SK-MEL-5 (cell line): Measurements from ENCODE around the gene SEPHS1. TPM values are rescaled to one million over a fixed set of nuclear protein-coding genes. Genes with fewer than 3 reads are reported as not detected.
"Not testable (repeated sequence)": the region's sequence is repeated elsewhere in the genome, so short reads cannot be mapped to it uniquely, and the experiment has no call there.

Source experiments
- DNase-seq: peaks from one replicate; pipeline ENCODE4 v3.0.0-alpha.2; 2016; ENCODE audit warnings: low read depth, low spot score
- in situ Hi-C: cut with HindIII; loops from 2 replicates; pipeline ENCODE4 v1.10.0; 2016; ENCODE audit warnings: low sequenced_read_pairs, high pct_unique_total_duplicates, low pct_unique_long_range_greater_than_20kb
- total RNA-seq: library from RNA; depleted of rRNA; stranded (reverse); fragments of >200 nt; shearing (Covaris generic); gene quantifications from 2 replicates; pipeline ENCODE4 v1.2.3, GENCODE V29; 2014

Gene SEPHS1
- total RNA-seq, 1 experiment from 2014 or later = 24.6 TPM

- no peak for DNase-seq
- in situ Hi-C loops = no loop called here
Observed at GRCh38 chr10:13337128-13337826, 10.8 kb downstream of the SEPHS1 start.

GRCh38 chr10:13335881-13336280 lies 12.2 kb downstream of the SEPHS1 start:
- in situ Hi-C loops = no loop called here
- no peak for DNase-seq

- DNase-seq = no peak
- in situ Hi-C loops = no loop called here
Observed at GRCh38 chr10:13334556-13334955, 13.5 kb downstream of the SEPHS1 start.

GRCh38 chr10:13331646-13332045 lies 16.4 kb downstream of the SEPHS1 start:
- no peak for DNase-seq
- in situ Hi-C loops = no loop called here

DNA sequence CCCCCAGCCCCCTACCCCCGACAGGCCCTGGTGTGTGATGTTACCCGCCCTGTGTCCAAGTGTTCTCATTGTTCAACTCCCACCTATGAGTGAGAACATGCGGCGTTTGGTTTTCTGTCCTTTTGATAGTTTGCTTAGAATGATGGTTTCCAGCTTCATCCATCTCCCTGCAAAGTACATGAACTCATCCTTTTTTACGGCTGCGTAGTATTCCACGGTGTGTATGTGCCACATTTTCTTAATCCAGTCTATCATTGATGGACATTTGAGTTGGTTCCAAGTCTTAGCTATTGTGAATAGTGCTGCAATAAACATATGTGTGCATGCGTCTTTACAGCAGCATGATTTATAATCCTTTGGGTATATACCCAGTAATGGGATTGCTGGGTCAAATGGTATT lies 17.1 kb downstream of the SEPHS1 start:
- DNase-seq, in situ Hi-C loops: not testable (repeated sequence)

DNA sequence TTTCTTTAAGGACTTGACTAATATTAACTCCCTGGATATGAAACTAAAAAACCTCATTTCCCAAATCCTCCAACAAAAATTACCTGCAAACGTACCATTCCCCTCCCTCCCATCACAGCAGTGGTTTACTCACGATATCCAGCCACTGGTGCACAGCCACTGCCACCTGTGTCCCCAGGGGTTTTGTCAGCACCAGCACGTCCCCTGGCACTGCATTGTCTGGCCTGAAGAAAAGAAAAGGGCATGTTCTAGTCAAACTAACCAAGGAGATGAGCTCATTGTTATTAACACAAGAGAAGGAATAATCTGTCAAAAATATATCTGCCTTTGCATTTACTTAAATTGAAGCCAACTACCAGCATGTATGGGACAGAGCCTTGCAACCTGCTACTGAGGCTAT lies 18.5 kb downstream of the SEPHS1 start:
- in situ Hi-C loops = no loop called here
- no peak for DNase-seq

- no peak for DNase-seq
- in situ Hi-C loops = no loop called here
Observed at GRCh38 chr10:13328613-13329012, 19.5 kb downstream of the SEPHS1 start.

DNA sequence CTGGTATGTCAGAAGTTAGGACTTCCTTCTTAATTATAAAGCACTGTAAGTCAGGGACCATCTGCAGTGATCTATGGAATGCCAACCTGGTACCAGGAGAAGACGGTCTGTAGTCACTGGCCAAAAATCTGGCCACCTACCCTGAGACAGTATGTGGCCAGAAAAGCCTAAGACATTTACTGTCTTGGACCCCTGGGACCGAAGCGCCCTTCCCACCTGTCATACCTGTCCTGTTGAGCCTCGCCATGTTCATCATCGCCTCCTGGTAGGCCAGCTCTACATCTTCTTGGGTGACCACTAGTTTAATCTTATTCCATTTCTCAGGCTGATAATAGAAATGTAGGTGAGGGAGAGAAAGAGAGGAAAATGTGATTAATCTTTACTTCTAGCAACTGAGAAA lies 20.0 kb downstream of the SEPHS1 start:
- in situ Hi-C loops = no loop called here
- DNase-seq = no peak

- in situ Hi-C loops = no loop called here
- DNase-seq = no peak
Observed at GRCh38 chr10:13327534-13327933, 20.6 kb downstream of the SEPHS1 start.

GRCh38 chr10:13322615-13323148 lies 25.4 kb downstream of the SEPHS1 start:
- no peak for DNase-seq
- in situ Hi-C loops = no loop called here

- in situ Hi-C loops = no loop called here
- no peak for DNase-seq
Observed at GRCh38 chr10:13321576-13321975, 26.5 kb downstream of the SEPHS1 start.

GRCh38 chr10:13319166-13319565 lies 28.9 kb downstream of the SEPHS1 start:
- no peak for DNase-seq
- in situ Hi-C loops = no loop called here

GRCh38 chr10:13317474-13317873 lies 30.6 kb downstream of the SEPHS1 start:
- no peak for DNase-seq
- in situ Hi-C loops = no loop called here

GRCh38 chr10:13316635-13317311 lies 31.3 kb downstream of the SEPHS1 start:
- in situ Hi-C loops = no loop called here
- no peak for DNase-seq

- no peak for DNase-seq
- in situ Hi-C loops = no loop called here
Observed at GRCh38 chr10:13315361-13315760, 32.7 kb downstream of the SEPHS1 start.

- DNase-seq = no peak
- in situ Hi-C loops = no loop called here
Observed at GRCh38 chr10:13311177-13311575, 36.9 kb downstream of the SEPHS1 start.

GRCh38 chr10:13310518-13311176 lies 37.4 kb downstream of the SEPHS1 start:
- no peak for DNase-seq
- in situ Hi-C loops = no loop called here

DNA sequence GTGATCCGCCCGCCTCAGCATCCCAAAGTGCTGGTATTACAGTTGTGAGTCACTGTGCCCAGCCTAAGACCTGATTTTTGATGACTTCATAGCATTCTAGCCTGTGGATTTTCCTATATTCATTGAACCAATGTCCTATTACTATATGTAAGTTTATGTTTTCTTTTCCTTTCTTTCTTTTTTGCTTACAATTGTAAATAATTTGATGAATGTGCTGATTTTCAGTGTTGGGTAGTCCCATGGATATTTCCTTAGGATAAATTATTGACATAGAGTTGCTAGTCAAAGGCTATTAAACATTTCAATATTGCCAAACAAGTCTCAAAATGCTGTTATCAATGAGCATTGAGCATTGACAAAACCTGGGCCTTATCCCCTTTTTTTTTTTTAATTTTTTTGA lies 38.3 kb downstream of the SEPHS1 start:
- in situ Hi-C loops = no loop called here
- no peak for DNase-seq

GRCh38 chr10:13308096-13308495 lies 40.0 kb downstream of the SEPHS1 start:
- no peak for DNase-seq
- in situ Hi-C loops = no loop called here
